ENCODE results near the gene ARHGAP26. TPM values are rescaled to one million over a fixed set of nuclear protein-coding genes. Genes with fewer than 3 reads are reported as not detected.
"Not testable (repeated sequence)": the region's sequence is repeated elsewhere in the genome, so short reads cannot be mapped to it uniquely, and the experiment has no call there.

Gene ARHGAP26
- total RNA-seq, 1 experiment from 2014 or later: 54.3 TPM

DNA sequence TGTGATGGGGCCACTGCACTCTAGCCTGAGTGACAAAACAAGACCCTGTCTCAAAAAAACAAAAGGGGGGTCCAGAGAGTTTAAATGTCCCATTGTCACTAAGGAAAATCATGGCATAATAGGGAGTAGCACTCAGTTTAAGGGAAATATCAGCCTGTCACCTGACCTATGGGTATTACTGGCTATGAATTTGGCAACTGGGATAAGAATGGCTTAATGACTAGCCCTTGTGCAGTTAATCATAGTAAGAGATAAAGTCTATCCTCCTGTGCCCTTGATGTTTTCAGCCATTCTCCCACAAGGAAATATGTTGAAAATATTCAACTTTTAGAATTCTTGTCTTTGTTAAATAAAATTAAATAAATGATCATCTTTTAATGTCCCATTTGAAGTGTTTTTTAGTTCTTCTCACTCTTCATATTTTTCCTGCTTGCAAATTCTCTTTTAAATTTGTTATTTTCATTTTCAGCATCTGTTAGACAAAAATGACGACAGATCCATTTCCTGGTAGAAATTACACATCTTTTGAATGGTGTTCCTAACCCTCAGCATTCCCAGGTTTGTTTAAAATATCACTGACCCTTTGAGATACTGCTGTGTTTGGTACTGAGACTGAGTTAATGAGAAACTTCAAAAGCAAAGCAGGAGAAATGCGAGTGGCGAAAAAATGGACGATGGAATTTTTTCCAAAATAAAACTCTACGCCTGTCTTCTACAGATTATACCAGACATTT, 191.4 kb downstream of the ARHGAP26 start:
- Mint-ChIP-seq H3K9me3 (ENCODE audit: unreplicated experiment) (no peaks in the 10 kb centered on the region), H3K27me3 (ENCODE audit: insufficient read depth, unreplicated experiment) (no peaks in the 10 kb centered on the region), H3K4me3 (ENCODE audit: unreplicated experiment) (no peak overlapping the region), H3K27ac (ENCODE audit: low read depth, unreplicated experiment) (no peak overlapping the region), H3K4me1 (ENCODE audit: insufficient read depth, unreplicated experiment) (peaks cover 27% of the 10 kb centered on the region), H3K36me3 (ENCODE audit: insufficient read depth, unreplicated experiment) (no peaks in the 10 kb centered on the region)
- BruUV-seq (replicated peaks): no TSS peak
- CTCF ChIA-PET: interaction anchor here (0.9 to 1.3 kb wide), 3 partner anchors 10 to 41 kb away, joined by 3 to 4 read pairs (median 3); no protein-coding TSS in a partner anchor
- TF ChIP-seq, protein P1, sequence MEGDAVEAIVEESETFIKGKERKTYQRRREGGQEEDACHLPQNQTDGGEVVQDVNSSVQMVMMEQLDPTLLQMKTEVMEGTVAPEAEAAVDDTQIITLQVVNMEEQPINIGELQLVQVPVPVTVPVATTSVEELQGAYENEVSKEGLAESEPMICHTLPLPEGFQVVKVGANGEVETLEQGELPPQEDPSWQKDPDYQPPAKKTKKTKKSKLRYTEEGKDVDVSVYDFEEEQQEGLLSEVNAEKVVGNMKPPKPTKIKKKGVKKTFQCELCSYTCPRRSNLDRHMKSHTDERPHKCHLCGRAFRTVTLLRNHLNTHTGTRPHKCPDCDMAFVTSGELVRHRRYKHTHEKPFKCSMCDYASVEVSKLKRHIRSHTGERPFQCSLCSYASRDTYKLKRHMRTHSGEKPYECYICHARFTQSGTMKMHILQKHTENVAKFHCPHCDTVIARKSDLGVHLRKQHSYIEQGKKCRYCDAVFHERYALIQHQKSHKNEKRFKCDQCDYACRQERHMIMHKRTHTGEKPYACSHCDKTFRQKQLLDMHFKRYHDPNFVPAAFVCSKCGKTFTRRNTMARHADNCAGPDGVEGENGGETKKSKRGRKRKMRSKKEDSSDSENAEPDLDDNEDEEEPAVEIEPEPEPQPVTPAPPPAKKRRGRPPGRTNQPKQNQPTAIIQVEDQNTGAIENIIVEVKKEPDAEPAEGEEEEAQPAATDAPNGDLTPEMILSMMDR (IDR thresholded peaks at IDR 0.05; ENCODE audit: unreplicated experiment): no peak
- intact Hi-C loops (cut with micrococcal nuclease): loop anchor here (2.0 kb wide), 1 partner anchor 41 kb away; no protein-coding TSS in a partner anchor
- POLR2A ChIA-PET: interaction anchor here (1.0 to 2.7 kb wide), 3 partner anchors 14 to 22 kb away, joined by 3 to 17 read pairs (median 8); no protein-coding TSS in a partner anchor
- DNase-seq (ENCODE audit: unreplicated experiment): no peak

GRCh38 chr5:142962174-142962533, 192.0 kb downstream of the ARHGAP26 start:
- POLR2A ChIA-PET: interaction anchor here (1.7 kb wide), 1 partner anchor 15 kb away, joined by 8 read pairs; no protein-coding TSS in a partner anchor
- Mint-ChIP-seq H3K27ac (ENCODE audit: low read depth, unreplicated experiment) (no peak overlapping the region), H3K4me1 (ENCODE audit: insufficient read depth, unreplicated experiment) (peaks cover 27% of the 10 kb centered on the region), H3K4me3 (ENCODE audit: unreplicated experiment) (no peak overlapping the region), H3K27me3 (ENCODE audit: insufficient read depth, unreplicated experiment) (no peaks in the 10 kb centered on the region), H3K9me3 (ENCODE audit: unreplicated experiment) (no peaks in the 10 kb centered on the region), H3K36me3 (ENCODE audit: insufficient read depth, unreplicated experiment) (no peaks in the 10 kb centered on the region)
- TF ChIP-seq, protein P1 (IDR thresholded peaks at IDR 0.05; ENCODE audit: unreplicated experiment): no peak
- no peak for DNase-seq (ENCODE audit: unreplicated experiment)
- BruUV-seq (replicated peaks): no TSS peak
- intact Hi-C loops (cut with micrococcal nuclease): no loop called here
- CTCF ChIA-PET: interaction anchor here (0.9 to 1.2 kb wide), 3 partner anchors 10 to 41 kb away, joined by 3 to 5 read pairs (median 4); no protein-coding TSS in a partner anchor

- BruUV-seq (replicated peaks); H3K4me3 Mint-ChIP-seq (ENCODE audit: unreplicated experiment); POLR2A ChIA-PET; H3K36me3 Mint-ChIP-seq (ENCODE audit: insufficient read depth, unreplicated experiment); H3K27me3 Mint-ChIP-seq (ENCODE audit: insufficient read depth, unreplicated experiment); H3K9me3 Mint-ChIP-seq (ENCODE audit: unreplicated experiment); intact Hi-C loops (cut with micrococcal nuclease): not testable (repeated sequence)
- CTCF ChIA-PET: interaction anchor here (0.6 to 1.3 kb wide), 3 partner anchors 44 to 1171 kb away, joined by 3 to 6 read pairs (median 3); no protein-coding TSS in a partner anchor
- DNase-seq (ENCODE audit: unreplicated experiment): peak; percentile 11
- TF ChIP-seq, protein P1 (IDR thresholded peaks at IDR 0.05; ENCODE audit: unreplicated experiment): peak; percentile 43
- H3K4me1 Mint-ChIP-seq (ENCODE audit: insufficient read depth, unreplicated experiment): peaks cover 14% of the 10 kb centered on the region
- H3K27ac Mint-ChIP-seq (ENCODE audit: low read depth, unreplicated experiment): peak overlapping the region; percentile 21
These were observed 195.3 kb downstream of the ARHGAP26 start for GRCh38 chr5:142965258-142966120.

DNA sequence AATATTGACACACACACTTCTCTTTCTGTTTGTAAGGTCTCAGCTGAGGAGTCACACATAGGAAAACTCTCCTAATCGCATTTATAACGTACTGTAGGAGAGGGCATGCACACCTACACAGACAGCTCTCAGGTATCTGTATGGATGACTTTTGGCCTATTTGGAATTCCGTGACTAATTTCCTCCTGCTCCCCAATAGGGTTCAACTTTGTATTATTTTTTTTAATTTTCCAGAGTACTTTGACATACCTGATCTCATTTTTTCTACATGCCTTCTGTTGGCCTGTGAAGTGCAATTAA, 195.9 kb downstream of the ARHGAP26 start:
- BruUV-seq (replicated peaks): no TSS peak
- TF ChIP-seq, protein P1 (IDR thresholded peaks at IDR 0.05; ENCODE audit: unreplicated experiment): no peak
- Mint-ChIP-seq H3K27ac (ENCODE audit: low read depth, unreplicated experiment) (no peak overlapping the region), H3K9me3 (ENCODE audit: unreplicated experiment) (peaks cover 6% of the 10 kb centered on the region), H3K4me1 (ENCODE audit: insufficient read depth, unreplicated experiment) (peaks cover 8% of the 10 kb centered on the region), H3K4me3 (ENCODE audit: unreplicated experiment) (no peak overlapping the region), H3K27me3 (ENCODE audit: insufficient read depth, unreplicated experiment) (no peaks in the 10 kb centered on the region), H3K36me3 (ENCODE audit: insufficient read depth, unreplicated experiment) (no peaks in the 10 kb centered on the region)
- ChIA-PET CTCF (interaction anchor here (0.9 kb wide), 2 partner anchors 109 to 1170 kb away, joined by 3 to 4 read pairs; no protein-coding TSS in a partner anchor), POLR2A (no interaction called here)
- DNase-seq (ENCODE audit: unreplicated experiment): no peak
- intact Hi-C loops (cut with micrococcal nuclease): no loop called here

Measured in MCF 10A (cell line).